T-helper 22 cell (primary cell): Measurements from ENCODE around the gene KL.

ENCODE experiments used
- DNase-seq: peaks from one replicate; pipeline ENCODE4 v3.0.0-alpha.2; 2020; ENCODE audit warnings: low read depth

KL gene

DNA sequence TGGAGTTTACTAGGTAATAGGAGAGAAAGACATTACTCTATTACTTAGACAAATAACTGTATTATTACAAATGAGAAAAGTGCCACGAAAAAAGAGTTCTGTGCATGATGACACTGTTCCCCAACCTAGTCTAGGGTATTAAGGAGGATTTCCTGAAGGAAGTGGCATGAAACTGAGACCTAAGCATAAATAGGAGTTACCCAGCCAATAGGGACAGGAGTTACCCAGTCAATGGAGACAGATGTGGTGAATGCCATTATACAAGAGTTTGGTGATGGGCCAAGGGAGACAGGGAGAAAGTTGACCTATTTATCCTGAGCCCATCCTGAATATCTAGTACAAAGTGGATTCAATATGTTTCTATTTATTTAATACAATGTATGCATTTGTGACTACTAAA, 65.4 kb downstream of the KL start:
- no peak for DNase-seq

GRCh38 chr13:33083054-33083453, 66.8 kb downstream of the KL start:
- no peak for DNase-seq

DNA sequence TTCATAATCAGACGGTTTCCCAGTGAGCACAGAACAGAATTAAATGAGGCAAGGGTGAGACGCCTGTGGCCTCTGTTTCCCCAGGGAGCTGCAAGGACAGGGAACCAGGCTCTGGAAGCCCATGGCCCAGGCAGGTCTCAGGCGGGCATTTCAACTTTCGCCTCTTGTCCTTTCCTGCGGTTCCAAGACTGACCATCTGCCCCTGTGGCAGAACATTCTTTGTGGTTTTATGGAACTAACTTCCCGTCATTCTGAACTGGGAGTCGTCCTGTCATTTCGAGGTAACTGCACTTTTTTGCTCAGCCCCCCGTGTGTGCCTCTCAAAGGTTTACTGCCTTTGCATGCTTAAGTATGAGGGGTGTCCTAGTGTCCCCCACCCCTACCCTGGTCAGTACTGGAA, 70.9 kb downstream of the KL start:
- no peak for DNase-seq

DNA sequence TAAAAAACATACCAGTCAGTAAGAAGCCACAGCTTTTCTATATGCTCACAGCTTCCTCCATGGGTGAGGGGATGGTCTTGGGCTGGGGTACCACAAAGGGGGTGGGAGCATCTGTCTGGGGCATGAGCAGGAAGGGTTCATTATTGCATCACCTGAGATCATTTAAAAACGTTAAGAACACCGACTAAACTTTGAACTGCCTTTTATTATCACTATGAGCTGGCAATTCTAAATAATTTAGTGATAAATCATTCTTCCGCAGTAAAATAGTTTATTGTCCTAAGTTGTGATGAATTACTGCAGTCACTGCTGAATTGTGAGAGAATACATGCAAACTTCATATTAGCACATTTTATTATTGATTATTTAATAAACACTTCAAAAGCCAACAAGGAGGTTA, 71.6 kb downstream of the KL start:
- no peak for DNase-seq

DNA sequence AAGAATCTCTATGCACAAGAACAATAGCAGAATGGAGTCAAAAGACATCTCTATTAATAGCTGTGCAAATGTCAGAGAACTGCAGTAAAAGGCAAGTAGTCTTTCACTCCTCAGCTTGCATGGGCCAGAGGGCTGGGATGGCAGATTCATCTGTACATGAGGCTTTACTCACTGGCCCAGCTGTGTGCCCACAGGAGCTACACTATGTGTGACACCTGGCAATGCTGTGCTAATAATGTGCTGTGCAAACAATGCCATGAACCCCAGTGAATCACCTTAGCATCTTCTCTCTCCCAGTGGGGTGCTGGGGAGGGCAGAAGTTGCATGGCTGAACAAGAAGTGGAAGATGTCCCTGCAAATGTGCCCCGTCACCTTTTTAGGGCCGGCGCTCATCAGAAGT, 73.1 kb downstream of the KL start:
- no peak for DNase-seq

- DNase-seq, result no peak
Measured at GRCh38 chr13:33090755-33091414, 74.7 kb downstream of the KL start.

- DNase-seq, result no peak
Measured at GRCh38 chr13:33091415-33091774, 75.2 kb downstream of the KL start.

DNA sequence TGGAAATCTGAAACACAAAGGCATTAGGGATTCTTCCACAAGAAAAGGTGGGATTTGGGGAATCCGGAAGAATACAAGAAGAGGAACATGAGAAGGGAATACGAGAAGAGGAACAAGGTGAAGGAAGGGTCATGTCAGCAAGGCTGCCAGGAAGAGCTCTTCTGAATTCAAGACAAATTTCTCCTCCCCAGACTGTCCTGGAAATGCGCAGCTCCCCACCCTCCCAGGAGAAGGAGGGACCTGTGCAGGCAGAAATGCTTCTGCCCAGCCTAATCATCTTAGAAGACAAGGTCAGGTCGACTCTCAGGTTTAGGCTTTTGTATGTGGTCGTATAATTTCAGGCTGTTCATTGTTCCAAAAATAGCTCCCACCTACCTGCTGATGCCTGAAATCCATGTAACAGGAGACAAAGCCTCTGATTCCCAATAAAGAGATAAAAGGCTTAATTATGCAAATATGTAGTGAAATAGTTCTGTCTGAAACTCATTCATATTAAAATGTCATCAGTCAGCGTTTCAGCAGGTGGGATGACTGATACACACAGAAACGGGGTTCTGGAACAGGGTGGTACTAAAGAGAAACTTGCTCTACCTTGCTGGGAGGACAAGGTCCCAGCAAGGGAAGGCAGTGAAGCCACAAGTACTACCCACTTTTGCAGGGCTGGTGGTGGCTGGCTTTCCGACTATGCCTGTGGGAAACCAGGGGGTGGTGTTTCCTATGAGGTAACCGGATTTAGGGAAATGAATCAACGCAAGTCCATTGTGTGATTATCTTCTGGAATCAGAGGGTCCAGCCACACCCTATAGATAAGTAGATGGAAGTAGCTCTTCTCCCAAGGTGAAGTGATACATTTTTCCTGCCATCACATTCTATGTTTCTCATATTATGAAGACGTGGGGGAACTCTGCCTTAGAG, 76.1 kb downstream of the KL start:
- no peak for DNase-seq

GRCh38 chr13:33096886-33097605, 80.8 kb downstream of the KL start:
- DNase-seq, result no peak

DNA sequence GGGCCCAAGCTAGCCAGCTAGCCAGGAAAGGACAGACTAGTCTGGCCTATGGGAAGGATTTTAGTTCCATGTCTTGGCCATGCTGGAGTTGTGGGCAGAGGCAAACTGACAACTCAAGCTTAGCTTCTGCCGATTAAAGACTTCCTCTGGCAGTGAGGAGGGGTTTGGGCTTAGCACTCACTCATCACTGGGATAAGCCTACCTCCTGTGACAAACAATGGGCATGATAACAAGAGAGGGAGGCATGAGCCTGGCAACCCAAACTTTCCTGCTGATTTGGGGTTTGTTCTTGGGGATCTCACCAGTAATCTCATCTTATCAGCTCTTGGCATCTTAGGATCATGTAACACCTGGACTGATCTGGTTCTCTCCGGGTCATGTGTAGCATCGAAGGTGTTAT, 83.6 kb downstream of the KL start:
- DNase-seq, result no peak

DNA sequence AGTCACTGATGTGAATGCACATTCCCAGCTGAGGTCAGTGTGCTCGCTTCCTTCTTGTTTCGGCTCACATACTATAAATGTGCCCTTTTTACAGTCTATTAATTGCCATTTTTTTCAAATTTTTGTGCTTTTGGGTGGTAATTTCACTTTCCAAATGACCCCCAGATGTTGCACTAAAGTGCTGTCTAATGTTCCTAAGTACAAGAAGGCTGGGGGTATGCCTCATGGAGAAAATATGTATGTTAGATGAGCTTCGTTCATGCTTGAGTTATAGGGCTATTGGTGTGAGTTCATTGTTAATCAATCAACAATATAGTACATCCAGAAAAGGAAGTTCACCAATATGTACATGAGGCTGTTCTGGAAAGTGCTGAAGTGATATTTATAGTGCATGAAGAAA, 84.7 kb downstream of the KL start:
- no peak for DNase-seq

GRCh38 chr13:33101835-33102234, 85.6 kb downstream of the KL start:
- DNase-seq, result no peak

GRCh38 chr13:33103457-33103856, 87.2 kb downstream of the KL start:
- no peak for DNase-seq

- DNase-seq, result no peak
Measured at GRCh38 chr13:33105387-33106005, 89.3 kb downstream of the KL start.

GRCh38 chr13:33106656-33107360, 90.6 kb downstream of the KL start:
- no peak for DNase-seq

- no peak for DNase-seq
Measured at GRCh38 chr13:33107361-33107760, 91.1 kb downstream of the KL start.

- no peak for DNase-seq
Measured at GRCh38 chr13:33108620-33109019, 92.4 kb downstream of the KL start.

- DNase-seq, result no peak
Measured at GRCh38 chr13:33109271-33109697, 93.1 kb downstream of the KL start.

DNA sequence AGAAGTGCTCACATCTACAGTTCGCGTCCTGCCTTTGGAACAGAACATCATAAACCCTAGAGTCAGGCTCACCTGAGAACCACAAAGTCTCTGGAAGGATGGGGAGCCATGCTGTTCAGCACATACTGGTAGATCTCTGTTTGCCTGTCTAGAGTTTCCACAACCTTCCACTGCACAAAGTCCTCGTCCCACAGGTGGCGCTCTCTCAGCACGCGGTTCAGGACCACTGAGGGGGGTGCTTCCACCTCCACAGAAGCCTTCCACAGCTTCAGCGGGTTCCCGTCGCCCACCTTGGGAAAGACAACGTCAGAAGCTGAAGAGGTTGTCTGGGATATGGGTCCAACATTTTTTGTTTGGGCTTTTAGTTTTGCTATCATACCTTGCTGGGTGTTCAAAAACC, 93.6 kb downstream of the KL start:
- DNase-seq, result no peak

GRCh38 chr13:33110386-33110712, 94.1 kb downstream of the KL start:
- no peak for DNase-seq

DNA sequence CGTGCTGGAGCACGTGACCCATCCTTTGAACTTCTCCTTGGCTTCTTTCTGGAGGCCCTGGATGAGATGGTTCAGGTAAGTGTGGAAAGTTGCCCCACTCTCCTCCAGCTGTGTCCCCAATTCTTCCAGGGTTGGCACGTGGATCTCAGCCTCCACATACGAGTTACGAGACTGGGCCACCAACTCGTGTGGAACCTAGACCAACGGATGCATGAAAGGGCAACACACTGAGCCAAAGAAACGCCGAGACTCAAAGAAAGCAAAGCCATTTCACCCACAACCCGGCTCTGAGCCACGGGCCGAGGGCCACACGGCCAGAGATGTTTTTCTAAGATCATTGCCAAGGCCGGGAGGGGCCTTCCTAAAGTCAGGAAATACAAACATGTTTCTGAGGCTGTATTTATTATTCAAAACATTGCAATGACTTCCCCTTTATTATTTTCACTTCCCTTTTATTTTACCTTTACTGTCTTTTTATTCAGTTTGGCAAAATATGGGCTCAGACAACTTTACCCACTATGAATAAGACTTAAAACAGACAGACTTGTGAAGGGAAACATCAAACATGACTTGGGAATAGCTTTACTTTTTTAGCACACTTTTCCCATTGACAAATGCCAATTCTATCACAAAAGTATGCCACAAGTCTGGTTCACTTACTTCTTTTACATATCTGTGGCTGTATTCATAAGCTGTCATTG, 94.6 kb downstream of the KL start:
- no peak for DNase-seq
